ENCODE data around the gene ABCG4.

DNA sequence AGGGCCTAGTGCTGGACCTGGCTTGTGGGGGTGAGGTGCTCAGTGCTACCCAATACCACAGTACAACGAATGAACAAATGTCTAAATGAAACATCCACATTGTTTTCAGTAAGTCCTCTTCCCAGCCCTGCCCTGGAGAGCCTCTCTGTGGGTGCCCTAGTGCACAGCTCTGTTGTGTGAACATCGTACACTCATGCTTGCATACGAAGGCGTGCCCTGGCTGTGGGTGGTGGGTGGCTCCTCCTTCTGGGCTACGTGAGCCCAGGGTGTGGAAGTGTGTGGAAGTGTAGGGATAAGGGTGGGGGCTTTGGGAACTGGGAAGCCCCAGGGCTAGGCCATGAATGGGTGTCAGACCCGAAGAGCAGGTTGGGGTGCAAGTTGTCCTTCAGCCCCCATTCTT, 19.1 kb downstream of the ABCG4 start:
- TF ChIP-seq, protein P1, sequence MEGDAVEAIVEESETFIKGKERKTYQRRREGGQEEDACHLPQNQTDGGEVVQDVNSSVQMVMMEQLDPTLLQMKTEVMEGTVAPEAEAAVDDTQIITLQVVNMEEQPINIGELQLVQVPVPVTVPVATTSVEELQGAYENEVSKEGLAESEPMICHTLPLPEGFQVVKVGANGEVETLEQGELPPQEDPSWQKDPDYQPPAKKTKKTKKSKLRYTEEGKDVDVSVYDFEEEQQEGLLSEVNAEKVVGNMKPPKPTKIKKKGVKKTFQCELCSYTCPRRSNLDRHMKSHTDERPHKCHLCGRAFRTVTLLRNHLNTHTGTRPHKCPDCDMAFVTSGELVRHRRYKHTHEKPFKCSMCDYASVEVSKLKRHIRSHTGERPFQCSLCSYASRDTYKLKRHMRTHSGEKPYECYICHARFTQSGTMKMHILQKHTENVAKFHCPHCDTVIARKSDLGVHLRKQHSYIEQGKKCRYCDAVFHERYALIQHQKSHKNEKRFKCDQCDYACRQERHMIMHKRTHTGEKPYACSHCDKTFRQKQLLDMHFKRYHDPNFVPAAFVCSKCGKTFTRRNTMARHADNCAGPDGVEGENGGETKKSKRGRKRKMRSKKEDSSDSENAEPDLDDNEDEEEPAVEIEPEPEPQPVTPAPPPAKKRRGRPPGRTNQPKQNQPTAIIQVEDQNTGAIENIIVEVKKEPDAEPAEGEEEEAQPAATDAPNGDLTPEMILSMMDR (IDR thresholded peaks at IDR 0.05): no peak
- no peak for TF ChIP-seq POLR2A (IDR thresholded peaks at IDR 0.05)

All from thyroid gland (tissue), 4 donors.